Measurements from ENCODE around the gene ATP2B2.

ATP2B2 gene

GRCh38 chr3:10344147-10344943 lies 161.0 kb downstream of the ATP2B2 start:
- DNase-seq (ENCODE audit: low read depth in 2 of 2), result peak; percentile 12 to 26

- no peak for DNase-seq (ENCODE audit: low read depth in 2 of 2)
These were observed 161.9 kb downstream of the ATP2B2 start for GRCh38 chr3:10343526-10343925.

- no peak for DNase-seq (ENCODE audit: low read depth in 2 of 2)
These were observed 162.6 kb downstream of the ATP2B2 start for GRCh38 chr3:10342781-10343180.

- no peak for DNase-seq (ENCODE audit: low read depth in 2 of 2)
These were observed 163.4 kb downstream of the ATP2B2 start for GRCh38 chr3:10341901-10342398.

DNA sequence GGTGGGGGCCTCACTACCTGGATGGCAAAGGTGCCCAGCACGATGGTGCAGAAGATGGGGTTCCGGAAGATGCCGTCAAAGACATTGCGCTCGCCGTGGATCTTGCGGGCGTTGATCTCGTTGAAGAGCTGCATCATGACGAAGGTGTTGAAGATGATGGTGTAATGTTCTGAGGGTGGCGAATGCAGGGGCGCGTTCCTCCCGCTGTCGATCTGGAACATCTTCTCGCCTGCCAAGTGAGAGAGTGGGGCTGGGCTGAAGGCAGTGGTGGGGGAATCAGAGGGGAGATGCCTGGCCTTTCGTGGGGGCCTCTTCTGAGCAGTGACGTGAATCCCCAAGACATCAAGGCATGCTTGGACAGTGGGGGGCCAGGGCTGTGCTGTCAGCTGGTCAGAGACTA lies 164.9 kb downstream of the ATP2B2 start:
- DNase-seq (ENCODE audit: low read depth in 2 of 2), result no peak

DNA sequence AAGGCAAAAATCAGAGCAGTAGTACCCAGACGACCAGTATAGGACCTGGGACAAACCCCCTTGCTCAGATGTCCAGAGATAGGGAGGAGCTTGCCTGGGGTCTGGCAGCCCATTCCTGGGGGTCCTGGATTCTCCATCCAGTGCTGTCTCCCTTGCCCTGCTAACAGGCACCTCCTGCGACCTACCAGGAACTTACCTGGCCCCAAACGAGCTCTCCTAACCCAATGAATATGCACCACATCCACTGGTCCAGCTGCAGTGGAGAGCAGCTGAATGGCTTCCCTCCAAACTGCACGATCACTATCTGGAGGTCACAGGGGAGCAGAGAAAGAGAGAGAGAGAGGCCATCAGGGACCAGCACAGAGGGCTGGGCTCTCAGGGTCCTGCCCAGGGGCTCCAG lies 165.3 kb downstream of the ATP2B2 start:
- DNase-seq (ENCODE audit: low read depth in 2 of 2), result no peak

- no peak for DNase-seq (ENCODE audit: low read depth in 2 of 2)
These were observed 165.9 kb downstream of the ATP2B2 start for GRCh38 chr3:10339376-10339955.

DNA sequence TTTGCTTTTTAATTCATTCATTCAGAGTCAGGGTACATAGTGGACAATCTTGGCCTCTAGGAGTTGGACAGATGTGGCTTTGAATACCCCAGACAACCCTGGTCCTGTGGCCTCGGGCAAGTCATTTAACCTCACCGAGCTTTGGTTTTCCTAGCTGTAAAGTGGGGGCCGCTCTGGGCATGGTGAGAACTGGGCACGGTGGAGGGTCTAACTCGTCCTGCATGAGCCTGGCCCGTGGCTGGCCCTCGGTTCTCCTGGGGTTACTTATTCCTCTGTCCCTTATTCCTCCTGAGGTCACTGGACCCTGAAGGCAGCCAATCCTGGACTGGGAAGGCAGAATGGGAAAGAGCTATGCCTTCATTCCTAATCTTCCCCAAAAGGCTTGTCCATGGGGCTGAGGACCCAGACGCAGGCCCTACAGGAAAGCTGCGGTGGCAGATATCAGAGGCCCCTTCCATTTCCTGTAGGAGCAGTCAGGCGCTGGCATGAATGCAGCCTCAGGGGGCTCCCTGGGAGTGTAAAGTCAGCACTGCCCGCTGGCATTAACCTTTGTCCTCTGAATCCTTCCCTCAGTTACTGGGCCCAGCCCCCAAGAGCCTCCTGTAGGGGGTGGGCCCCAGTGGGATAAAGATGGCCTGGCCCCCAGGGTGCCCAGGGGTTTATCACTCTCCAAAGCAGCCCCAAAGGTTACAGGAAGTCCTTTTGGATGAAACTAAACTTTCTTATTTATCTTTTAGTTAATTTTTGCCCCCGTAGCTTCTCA lies 166.6 kb downstream of the ATP2B2 start:
- no peak for DNase-seq (ENCODE audit: low read depth in 2 of 2)

DNA sequence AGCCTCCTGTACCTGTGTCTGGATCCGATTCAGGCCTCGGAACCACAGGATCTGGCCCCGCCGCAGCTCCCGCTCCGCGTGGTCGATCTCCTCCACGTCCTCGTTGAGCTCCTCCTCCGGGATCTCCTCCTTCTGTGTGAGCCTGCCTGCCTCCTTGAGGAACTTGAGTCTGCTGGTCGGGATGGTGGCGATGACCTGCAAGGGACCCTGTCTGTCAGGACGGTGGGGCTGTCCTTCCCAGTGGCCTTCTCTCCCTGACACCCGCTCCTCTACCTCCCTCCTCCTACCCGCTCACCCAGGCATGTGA lies 167.3 kb downstream of the ATP2B2 start:
- DNase-seq (ENCODE audit: low read depth in 2 of 2), result no peak

GRCh38 chr3:10337323-10338163 lies 167.8 kb downstream of the ATP2B2 start:
- no peak for DNase-seq (ENCODE audit: low read depth in 2 of 2)

- no peak for DNase-seq (ENCODE audit: low read depth in 2 of 2)
These were observed 168.6 kb downstream of the ATP2B2 start for GRCh38 chr3:10336761-10337160.

- DNase-seq (ENCODE audit: low read depth in 2 of 2), result no peak
These were observed 169.3 kb downstream of the ATP2B2 start for GRCh38 chr3:10335871-10336622.

DNA sequence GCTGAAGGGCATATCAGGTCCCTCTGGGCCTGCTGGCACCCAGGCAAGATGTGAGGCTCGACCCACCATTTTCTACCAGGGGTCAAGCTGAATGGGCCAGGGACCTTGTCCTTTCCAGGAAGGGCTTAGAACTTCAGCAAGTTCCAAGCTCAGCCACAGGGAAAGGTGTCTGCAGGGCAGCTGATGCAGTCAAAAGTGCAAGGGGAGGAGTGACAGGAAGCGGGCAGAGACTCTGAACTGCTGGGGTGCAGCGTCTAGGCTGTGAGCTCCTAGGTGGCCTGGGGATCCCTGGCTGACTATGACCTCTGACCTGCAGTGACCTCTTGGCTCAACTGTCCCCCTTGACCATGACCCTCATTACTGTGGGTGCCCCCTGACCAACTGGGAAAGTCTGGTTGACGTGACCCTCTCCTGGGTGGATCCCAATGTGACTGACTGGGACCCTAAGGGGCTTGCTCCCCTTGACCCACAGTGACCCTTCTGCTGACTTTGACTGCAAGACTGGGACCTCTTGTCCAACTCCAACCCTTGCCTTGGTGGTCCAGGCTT lies 170.1 kb downstream of the ATP2B2 start:
- no peak for DNase-seq (ENCODE audit: low read depth in 2 of 2)

DNA sequence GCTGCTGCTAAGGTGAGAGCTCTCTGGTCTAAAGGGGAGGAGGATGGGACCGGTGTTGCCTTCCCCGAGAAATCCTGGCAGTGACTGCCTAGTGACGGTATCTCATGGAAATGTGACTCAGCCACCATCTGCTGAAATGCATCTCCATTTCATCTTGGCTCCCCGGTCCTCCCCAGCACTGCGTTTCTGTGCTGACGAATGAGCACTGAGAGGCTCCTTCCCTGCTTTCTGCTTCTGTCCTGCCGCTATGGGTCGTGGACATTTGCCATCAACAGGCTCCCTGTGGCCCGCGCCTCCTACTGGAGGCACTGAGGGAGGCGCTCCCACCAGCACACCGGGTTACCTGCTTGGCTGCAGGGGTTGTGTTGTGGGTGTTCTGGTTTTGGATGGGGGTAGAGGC lies 170.9 kb downstream of the ATP2B2 start:
- no peak for DNase-seq (ENCODE audit: low read depth in 2 of 2)

DNA sequence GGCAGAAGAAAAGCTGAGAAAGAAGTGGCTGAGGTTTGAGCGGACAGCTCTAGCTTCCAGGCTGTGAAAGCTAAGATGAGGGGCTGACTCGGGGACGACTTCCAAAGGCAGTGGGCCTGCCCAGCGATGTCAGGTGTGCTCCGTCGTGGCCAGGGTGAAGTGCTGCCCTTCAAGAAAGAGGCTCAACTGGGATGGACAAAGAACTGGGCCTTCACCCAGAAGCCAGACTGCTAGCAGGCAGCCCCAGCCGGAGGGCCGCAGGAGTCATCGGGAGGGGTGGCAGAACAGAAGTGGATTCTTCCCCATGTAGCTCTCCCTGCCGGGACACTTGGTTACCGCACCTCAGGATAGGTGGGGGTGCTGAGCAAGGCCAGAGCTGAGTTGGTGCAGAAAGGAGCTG lies 171.3 kb downstream of the ATP2B2 start:
- DNase-seq (ENCODE audit: low read depth in 2 of 2), result no peak

DNA sequence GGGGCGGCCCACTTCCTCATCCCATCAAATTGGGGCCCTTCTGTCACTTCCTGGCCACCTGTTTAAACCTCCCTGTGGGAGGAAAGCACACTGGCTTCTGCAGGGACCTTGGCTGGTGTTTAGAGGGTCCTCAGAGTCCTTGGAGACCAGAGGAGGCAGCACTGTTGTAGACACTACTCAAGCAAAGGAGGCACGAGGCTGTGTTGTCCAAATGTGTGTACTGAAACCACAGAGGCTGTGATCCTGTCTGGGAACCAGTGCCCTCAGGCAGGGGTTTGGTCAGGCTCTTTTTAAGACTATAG lies 172.1 kb downstream of the ATP2B2 start:
- DNase-seq (ENCODE audit: low read depth in 2 of 2), result no peak

GRCh38 chr3:10332481-10333348 lies 172.7 kb downstream of the ATP2B2 start:
- DNase-seq (ENCODE audit: low read depth in 2 of 2), result no peak

DNA sequence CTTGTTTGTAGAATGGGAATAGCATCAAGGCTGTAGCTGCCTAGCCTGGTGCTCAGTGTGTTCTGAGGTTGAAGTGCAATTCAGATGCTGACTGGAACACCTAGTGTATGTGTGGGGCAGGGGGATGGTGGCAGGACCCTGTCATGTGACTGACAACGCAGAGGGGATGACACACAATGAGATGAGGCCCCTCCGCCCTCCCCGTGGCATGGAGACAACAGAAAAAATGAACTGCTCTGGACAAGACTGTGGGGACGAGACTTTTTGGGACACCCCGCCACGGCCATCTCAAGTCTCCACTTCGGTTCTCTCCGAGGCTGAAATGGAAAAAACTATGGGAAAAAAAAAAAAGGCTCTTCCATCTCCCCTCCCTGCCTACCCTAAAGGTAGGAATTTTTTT lies 174.1 kb downstream of the ATP2B2 start:
- no peak for DNase-seq (ENCODE audit: low read depth in 2 of 2)

DNA sequence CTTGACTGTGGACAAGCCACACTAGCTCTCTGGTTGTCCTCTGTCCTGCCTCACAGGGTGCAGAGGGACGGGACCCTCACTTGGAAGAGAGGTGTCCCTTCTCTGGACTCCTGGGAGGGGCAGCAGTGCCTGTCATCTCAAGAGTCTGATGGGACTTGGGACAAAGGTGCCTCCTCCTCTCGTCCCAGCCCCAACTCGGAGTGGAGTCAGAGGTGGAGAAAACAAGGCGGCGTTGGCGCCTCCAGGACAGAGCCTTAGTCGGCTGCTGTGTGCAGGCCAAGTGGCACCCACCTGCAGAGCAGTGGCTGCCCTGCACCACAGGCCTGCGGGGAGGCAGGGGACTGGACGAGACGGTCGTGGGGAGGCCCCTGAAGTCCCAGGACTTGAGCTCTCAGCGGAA lies 175.1 kb downstream of the ATP2B2 start:
- DNase-seq (ENCODE audit: low read depth in 2 of 2), result no peak

- DNase-seq (ENCODE audit: low read depth in 2 of 2), result no peak
These were observed 175.8 kb downstream of the ATP2B2 start for GRCh38 chr3:10329495-10330015.

All from stimulated activated CD4-positive, alpha-beta T cell treated with anti-CD3 and anti-CD28 coated beads, Interleukin-15, amount 100 ng/mL, for 48 hours (primary cell).